ENCODE measurements around the gene HEXB. TPM values are rescaled to one million over a fixed set of nuclear protein-coding genes. Genes with fewer than 3 reads are reported as not detected.

HEXB gene
- total and polyA plus RNA-seq, 2 of the 13 experiments (the other 11 are each of a cell fraction or from before 2014, with no cell fraction given), result 100 to 104 TPM

- TF ChIP-seq ZHX2 (IDR thresholded peaks at IDR 0.05; ENCODE audit: low read depth), result no peak
- no peak; the same call in 1 of the 2 replicates for TF ChIP-seq ZHX2 (CRISPR knock-in tag; IDR thresholded peaks at IDR 0.05; ENCODE audit: borderline replicate concordance)
- TF ChIP-seq, protein P1, sequence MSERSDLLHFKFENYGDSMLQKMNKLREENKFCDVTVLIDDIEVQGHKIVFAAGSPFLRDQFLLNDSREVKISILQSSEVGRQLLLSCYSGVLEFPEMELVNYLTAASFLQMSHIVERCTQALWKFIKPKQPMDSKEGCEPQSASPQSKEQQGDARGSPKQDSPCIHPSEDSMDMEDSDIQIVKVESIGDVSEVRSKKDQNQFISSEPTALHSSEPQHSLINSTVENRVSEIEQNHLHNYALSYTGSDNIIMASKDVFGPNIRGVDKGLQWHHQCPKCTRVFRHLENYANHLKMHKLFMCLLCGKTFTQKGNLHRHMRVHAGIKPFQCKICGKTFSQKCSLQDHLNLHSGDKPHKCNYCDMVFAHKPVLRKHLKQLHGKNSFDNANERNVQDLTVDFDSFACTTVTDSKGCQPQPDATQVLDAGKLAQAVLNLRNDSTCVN (CRISPR knock-in tag; IDR thresholded peaks at IDR 0.05; ENCODE audit: borderline replicate concordance), result no peak; the same call in 1 of the 2 replicates
- no peak for TF ChIP-seq ZNF12 (CRISPR knock-in tag; IDR thresholded peaks at IDR 0.05)
- no peak for TF ChIP-seq SRSF4 (IDR thresholded peaks at IDR 0.05; ENCODE audit: low read depth, low read length, poor library complexity, severe bottlenecking)
- TF ChIP-seq SMARCE1 (IDR thresholded peaks at IDR 0.05; ENCODE audit: borderline replicate concordance), result no peak
- TF ChIP-seq ZNF678 (CRISPR knock-in tag; IDR thresholded peaks at IDR 0.05), result no peak
- no peak for TF ChIP-seq RFXANK (CRISPR knock-in tag; IDR thresholded peaks at IDR 0.05)
- no peak for TF ChIP-seq HOXD1 (CRISPR knock-in tag; IDR thresholded peaks at IDR 0.05)
- TF ChIP-seq ZNF710 (CRISPR knock-in tag; IDR thresholded peaks at IDR 0.05; ENCODE audit: borderline replicate concordance), result no peak
- TF ChIP-seq PHF20 (CRISPR knock-in tag; IDR thresholded peaks at IDR 0.05), result 0 out of 2 replicates have a peak, but pooled peaks have one; percentile 7
- TF ChIP-seq ZNF652 (CRISPR knock-in tag; IDR thresholded peaks at IDR 0.05; ENCODE audit: borderline replicate concordance, low read depth), result no peak; the same call in 1 of the 2 replicates
- TF ChIP-seq SAFB2 (CRISPR knock-in tag; IDR thresholded peaks at IDR 0.05; ENCODE audit: borderline replicate concordance, low read depth), result no peak
- TF ChIP-seq, protein P2, sequence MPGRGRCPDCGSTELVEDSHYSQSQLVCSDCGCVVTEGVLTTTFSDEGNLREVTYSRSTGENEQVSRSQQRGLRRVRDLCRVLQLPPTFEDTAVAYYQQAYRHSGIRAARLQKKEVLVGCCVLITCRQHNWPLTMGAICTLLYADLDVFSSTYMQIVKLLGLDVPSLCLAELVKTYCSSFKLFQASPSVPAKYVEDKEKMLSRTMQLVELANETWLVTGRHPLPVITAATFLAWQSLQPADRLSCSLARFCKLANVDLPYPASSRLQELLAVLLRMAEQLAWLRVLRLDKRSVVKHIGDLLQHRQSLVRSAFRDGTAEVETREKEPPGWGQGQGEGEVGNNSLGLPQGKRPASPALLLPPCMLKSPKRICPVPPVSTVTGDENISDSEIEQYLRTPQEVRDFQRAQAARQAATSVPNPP (CRISPR knock-in tag; IDR thresholded peaks at IDR 0.05), result no peak
- no peak for TF ChIP-seq ZNF329 (CRISPR knock-in tag; IDR thresholded peaks at IDR 0.05; ENCODE audit: low read depth)
- TF ChIP-seq ZFP36L2 (CRISPR knock-in tag; IDR thresholded peaks at IDR 0.05), result no peak
- peak; percentile 80 for TF ChIP-seq MXD4 (CRISPR knock-in tag; IDR thresholded peaks at IDR 0.05)
- no peak for TF ChIP-seq ZFP36 (IDR thresholded peaks at IDR 0.05; ENCODE audit: borderline replicate concordance, low read depth, low read length, partially characterized antibody)
- TF ChIP-seq MTF2 (CRISPR knock-in tag; IDR thresholded peaks at IDR 0.05; ENCODE audit: borderline replicate concordance), result no peak; the same call in 1 of the 2 replicates
- TF ChIP-seq SMC3 (IDR thresholded peaks at IDR 0.05; ENCODE audit: low read length), result no peak
Observed at GRCh38 chr5:74640954-74641734, 43.9 kb upstream of the HEXB start (continued).

Measured in HepG2 (cell line).